ENCODE results near the gene SFR1. TPM values are rescaled to one million over a fixed set of nuclear protein-coding genes. Genes with fewer than 3 reads are reported as not detected.

Gene SFR1
- total and polyA plus RNA-seq, 10 donors: 7.5 to 13.2 (median 9.3) TPM

GRCh38 chr10:104103956-104104355, 18.0 kb upstream of the SFR1 start:
- no peaks in the 10 kb centered on the region for H3K27me3 ChIP-seq (replicated peaks in 1 of 7)
- no peak overlapping the region for H3K27ac ChIP-seq
- TF ChIP-seq POLR2AphosphoS5 (IDR thresholded peaks at IDR 0.05): no peak
- no peak for TF ChIP-seq POLR2A (IDR thresholded peaks at IDR 0.05)
- TF ChIP-seq, protein P1, sequence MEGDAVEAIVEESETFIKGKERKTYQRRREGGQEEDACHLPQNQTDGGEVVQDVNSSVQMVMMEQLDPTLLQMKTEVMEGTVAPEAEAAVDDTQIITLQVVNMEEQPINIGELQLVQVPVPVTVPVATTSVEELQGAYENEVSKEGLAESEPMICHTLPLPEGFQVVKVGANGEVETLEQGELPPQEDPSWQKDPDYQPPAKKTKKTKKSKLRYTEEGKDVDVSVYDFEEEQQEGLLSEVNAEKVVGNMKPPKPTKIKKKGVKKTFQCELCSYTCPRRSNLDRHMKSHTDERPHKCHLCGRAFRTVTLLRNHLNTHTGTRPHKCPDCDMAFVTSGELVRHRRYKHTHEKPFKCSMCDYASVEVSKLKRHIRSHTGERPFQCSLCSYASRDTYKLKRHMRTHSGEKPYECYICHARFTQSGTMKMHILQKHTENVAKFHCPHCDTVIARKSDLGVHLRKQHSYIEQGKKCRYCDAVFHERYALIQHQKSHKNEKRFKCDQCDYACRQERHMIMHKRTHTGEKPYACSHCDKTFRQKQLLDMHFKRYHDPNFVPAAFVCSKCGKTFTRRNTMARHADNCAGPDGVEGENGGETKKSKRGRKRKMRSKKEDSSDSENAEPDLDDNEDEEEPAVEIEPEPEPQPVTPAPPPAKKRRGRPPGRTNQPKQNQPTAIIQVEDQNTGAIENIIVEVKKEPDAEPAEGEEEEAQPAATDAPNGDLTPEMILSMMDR (IDR thresholded peaks at IDR 0.05 in 8 of 11, conservative IDR thresholded peaks at IDR 0.05 in 3 of 11): no peak
- H3K4me1 ChIP-seq: no peaks in the 10 kb centered on the region
- intact Hi-C loops (cut with DNase I; ENCODE audit: low total_unique reads): no loop called here
- H3K9me3 ChIP-seq: no peaks in the 10 kb centered on the region
- no peaks in the 10 kb centered on the region for H3K36me3 ChIP-seq
- 49 to 73% (median 70%) methylated on average over 1 of the region's 1 CpG for WGBS, 5 donors
- DNase-seq: no peak
- H3K4me3 ChIP-seq: no peak overlapping the region

GRCh38 chr10:104104418-104104817, 17.6 kb upstream of the SFR1 start:
- no peak for DNase-seq
- H3K4me3 ChIP-seq: no peak overlapping the region
- no peaks in the 10 kb centered on the region for H3K36me3 ChIP-seq
- WGBS, 5 donors: 0 to 31% (median 0%) methylated on average over 1 of the region's 1 CpG
- intact Hi-C loops (cut with DNase I; ENCODE audit: low total_unique reads): no loop called here
- no peaks in the 10 kb centered on the region for H3K9me3 ChIP-seq
- no peak overlapping the region for H3K27ac ChIP-seq
- no peaks in the 10 kb centered on the region for H3K4me1 ChIP-seq
- TF ChIP-seq POLR2AphosphoS5 (IDR thresholded peaks at IDR 0.05): no peak
- TF ChIP-seq, protein P1 (IDR thresholded peaks at IDR 0.05 in 8 of 11, conservative IDR thresholded peaks at IDR 0.05 in 3 of 11): no peak
- TF ChIP-seq POLR2A (IDR thresholded peaks at IDR 0.05): no peak
- no peaks in the 10 kb centered on the region for H3K27me3 ChIP-seq (replicated peaks in 1 of 7)

- Histone ChIP-seq H3K4me3 (no peak overlapping the region), H3K27ac (no peak overlapping the region), H3K4me1 (no peaks in the 10 kb centered on the region), H3K36me3 (no peaks in the 10 kb centered on the region), H3K9me3 (no peaks in the 10 kb centered on the region), H3K27me3 (replicated peaks in 1 of 7) (no peaks in the 10 kb centered on the region)
- intact Hi-C loops (cut with DNase I; ENCODE audit: low total_unique reads): no loop called here
- 80 to 94% (median 87%) methylated on average over 2 of the region's 2 CpGs for WGBS, 5 donors
- DNase-seq: no peak
- TF ChIP-seq POLR2A (IDR thresholded peaks at IDR 0.05) (no peak), POLR2AphosphoS5 (IDR thresholded peaks at IDR 0.05) (no peak)
- TF ChIP-seq, protein P1 (IDR thresholded peaks at IDR 0.05 in 8 of 11, conservative IDR thresholded peaks at IDR 0.05 in 3 of 11): no peak
These were observed 17.0 kb upstream of the SFR1 start for GRCh38 chr10:104104926-104105325.

DNA sequence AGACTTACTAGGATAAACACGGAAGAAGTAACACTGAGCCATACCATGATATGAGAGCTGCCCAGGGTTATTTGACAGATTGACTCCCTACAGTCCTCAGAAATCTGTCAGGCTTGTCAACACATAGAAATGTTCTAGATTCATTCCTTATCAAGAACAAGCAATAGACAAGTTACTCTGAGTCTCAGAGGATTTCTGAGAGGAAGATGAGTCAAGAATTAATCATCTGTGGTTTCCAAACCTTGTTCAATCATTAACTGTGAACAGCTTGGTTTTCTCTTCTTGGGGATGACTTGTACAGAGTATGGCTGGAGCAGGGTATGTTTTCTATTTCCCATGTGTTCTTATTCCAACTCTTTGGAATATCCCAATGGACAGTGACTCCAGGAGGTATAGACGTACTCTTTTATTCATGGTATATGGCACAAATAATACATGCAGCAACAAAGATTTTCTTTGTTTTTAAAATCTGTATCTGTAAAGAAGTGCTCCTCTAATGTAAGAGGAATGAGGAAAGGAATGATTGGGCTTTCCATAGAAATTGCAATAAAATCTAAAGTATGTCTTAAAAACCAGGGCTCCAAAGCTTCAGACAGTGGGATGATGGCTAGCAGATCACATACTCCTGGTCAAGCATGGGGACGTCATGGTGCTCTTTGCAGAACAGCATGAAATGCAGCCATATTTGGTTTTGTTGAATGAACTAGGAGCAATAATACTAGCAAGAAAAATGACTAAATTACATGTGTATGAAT, 11.9 kb upstream of the SFR1 start:
- Histone ChIP-seq H3K27ac (no peak overlapping the region), H3K36me3 (no peaks in the 10 kb centered on the region), H3K4me1 (no peaks in the 10 kb centered on the region), H3K9me3 (no peaks in the 10 kb centered on the region), H3K27me3 (replicated peaks in 1 of 7) (peaks cover 0 to 6% (median 0%) of the 10 kb centered on the region in 7 donors), H3K4me3 (no peak overlapping the region)
- intact Hi-C loops (cut with DNase I; ENCODE audit: low total_unique reads): no loop called here
- 80 to 95% (median 88%) methylated on average over 3 of the region's 3 CpGs for WGBS, 5 donors
- DNase-seq: no peak
- TF ChIP-seq POLR2AphosphoS5 (IDR thresholded peaks at IDR 0.05) (no peak), POLR2A (IDR thresholded peaks at IDR 0.05) (no peak)
- TF ChIP-seq, protein P1 (IDR thresholded peaks at IDR 0.05 in 8 of 11, conservative IDR thresholded peaks at IDR 0.05 in 3 of 11): no peak

Measured in spleen (tissue), 11 donors.